ENCODE measurements around the gene ALG3.

Gene ALG3

GRCh38 chr3:184259878-184260723, 11.3 kb upstream of the ALG3 start:
- DNase-seq: no peak

GRCh38 chr3:184259396-184259877, 10.7 kb upstream of the ALG3 start:
- DNase-seq: no peak

- DNase-seq: no peak
Measured at GRCh38 chr3:184258926-184259325, 10.2 kb upstream of the ALG3 start.

GRCh38 chr3:184257083-184257915, 8.5 kb upstream of the ALG3 start:
- no peak for DNase-seq

GRCh38 chr3:184255291-184256039, 6.7 kb upstream of the ALG3 start:
- no peak for DNase-seq

GRCh38 chr3:184250167-184250828, 1.5 kb upstream of the ALG3 start:
- DNase-seq: peak; percentile 64 to 88 (median 70)

- DNase-seq: peak; percentile 88 to 92 (median 90)
Measured at GRCh38 chr3:184249412-184250166, 827 bp upstream of the ALG3 start, which contains the start of gene EEF1AKMT4. TSS of gene EEF1AKMT4 (plus strand) at chr3:184249672. CDS start at chr3:184249695, 23 bp downstream.

- DNase-seq: no peak
Measured at GRCh38 chr3:184242297-184242685, 6.5 kb downstream of the ALG3 start.

- no peak for DNase-seq
Measured at GRCh38 chr3:184241447-184242296, 7.1 kb downstream of the ALG3 start.

GRCh38 chr3:184241141-184241446, 7.7 kb downstream of the ALG3 start:
- no peak for DNase-seq

- no peak for DNase-seq
Measured at GRCh38 chr3:184240384-184241140, 8.2 kb downstream of the ALG3 start.

- DNase-seq: no peak
Measured at GRCh38 chr3:184239708-184240107, 9.1 kb downstream of the ALG3 start.

GRCh38 chr3:184239221-184239620, 9.5 kb downstream of the ALG3 start:
- no peak for DNase-seq

- no peak for DNase-seq
Measured at GRCh38 chr3:184238246-184238818, 10.4 kb downstream of the ALG3 start.

GRCh38 chr3:184237807-184238206, 11.0 kb downstream of the ALG3 start:
- DNase-seq: no peak

- no peak for DNase-seq
Measured at GRCh38 chr3:184237211-184237610, 11.6 kb downstream of the ALG3 start.

GRCh38 chr3:184236636-184237035, 12.1 kb downstream of the ALG3 start:
- no peak for DNase-seq

- DNase-seq: no peak
Measured at GRCh38 chr3:184236033-184236410, 12.7 kb downstream of the ALG3 start.

- DNase-seq: no peak
Measured at GRCh38 chr3:184235381-184236032, 13.3 kb downstream of the ALG3 start.
